ENCODE measurements around the gene ZFYVE27.

- TF ChIP-seq POLR2AphosphoS5 (IDR thresholded peaks at IDR 0.05; ENCODE audit: borderline replicate concordance, low read depth, low read length) (no peak), EZH2 (IDR thresholded peaks at IDR 0.05) (no peak)
Measured at GRCh38 chr10:97732052-97732359, 4.9 kb upstream of the ZFYVE27 start.
